ENCODE measurements around the gene PTPRCAP. TPM values are rescaled to one million over a fixed set of nuclear protein-coding genes. Genes with fewer than 3 reads are reported as not detected.

PTPRCAP gene
- total RNA-seq, 1 donor from 2014 or later = 2.5 TPM

GRCh38 chr11:67423891-67424613 is 13.4 kb downstream of the PTPRCAP start:
- Histone ChIP-seq H3K4me3 (ENCODE audit: low read depth, low read length) (no peak overlapping the region), H3K36me3 (ENCODE audit: control insufficient read depth, insufficient read depth, low read length) (no peaks in the 10 kb centered on the region), H3K27me3 (ENCODE audit: control insufficient read depth, insufficient read depth, low read length) (no peaks in the 10 kb centered on the region)
- no peak for DNase-seq (ENCODE audit: low read depth)
- TF ChIP-seq CTCF (IDR thresholded peaks at IDR 0.05; ENCODE audit: insufficient read depth, low read length, poor library complexity, severe bottlenecking) = no peak

- H3K27me3 ChIP-seq (ENCODE audit: control insufficient read depth, insufficient read depth, low read length) = no peaks in the 10 kb centered on the region
- H3K36me3 ChIP-seq (ENCODE audit: control insufficient read depth, insufficient read depth, low read length) = no peaks in the 10 kb centered on the region
- H3K4me3 ChIP-seq (ENCODE audit: low read depth, low read length) = no peak overlapping the region
- DNase-seq (ENCODE audit: low read depth) = no peak
- TF ChIP-seq CTCF (IDR thresholded peaks at IDR 0.05; ENCODE audit: insufficient read depth, low read length, poor library complexity, severe bottlenecking) = no peak
These were observed 14.0 kb downstream of the PTPRCAP start for GRCh38 chr11:67423466-67423865.

- no peak for TF ChIP-seq CTCF (IDR thresholded peaks at IDR 0.05; ENCODE audit: insufficient read depth, low read length, poor library complexity, severe bottlenecking)
- no peaks in the 10 kb centered on the region for H3K27me3 ChIP-seq (ENCODE audit: control insufficient read depth, insufficient read depth, low read length)
- no peak overlapping the region for H3K4me3 ChIP-seq (ENCODE audit: low read depth, low read length)
- DNase-seq (ENCODE audit: low read depth) = no peak
- H3K36me3 ChIP-seq (ENCODE audit: control insufficient read depth, insufficient read depth, low read length) = no peaks in the 10 kb centered on the region
These were observed 14.6 kb downstream of the PTPRCAP start for GRCh38 chr11:67422891-67423290.

GRCh38 chr11:67421430-67422031 is 16.0 kb downstream of the PTPRCAP start:
- Histone ChIP-seq H3K36me3 (ENCODE audit: control insufficient read depth, insufficient read depth, low read length) (no peaks in the 10 kb centered on the region), H3K27me3 (ENCODE audit: control insufficient read depth, insufficient read depth, low read length) (peaks cover 2% of the 10 kb centered on the region), H3K4me3 (ENCODE audit: low read depth, low read length) (no peak overlapping the region)
- no peak for TF ChIP-seq CTCF (IDR thresholded peaks at IDR 0.05; ENCODE audit: insufficient read depth, low read length, poor library complexity, severe bottlenecking)
- no peak for DNase-seq (ENCODE audit: low read depth)

GRCh38 chr11:67420646-67421429 is 16.6 kb downstream of the PTPRCAP start:
- Histone ChIP-seq H3K27me3 (ENCODE audit: control insufficient read depth, insufficient read depth, low read length) (peaks cover 4% of the 10 kb centered on the region), H3K4me3 (ENCODE audit: low read depth, low read length) (peak overlapping the region; percentile 35), H3K36me3 (ENCODE audit: control insufficient read depth, insufficient read depth, low read length) (no peaks in the 10 kb centered on the region)
- TF ChIP-seq CTCF (IDR thresholded peaks at IDR 0.05; ENCODE audit: insufficient read depth, low read length, poor library complexity, severe bottlenecking) = no peak
- no peak for DNase-seq (ENCODE audit: low read depth)
